ENCODE results near the gene ATP2A3. TPM values are rescaled to one million over a fixed set of nuclear protein-coding genes. Genes with fewer than 3 reads are reported as not detected.
A peak's percentile ranks its signal among the peaks of the same experiment; 100 is the strongest.

Gene ATP2A3
- total and polyA plus RNA-seq, 3 experiments from 2014 or later: 105 to 111 (median 108) TPM

GRCh38 chr17:3892095-3892998 lies 71.9 kb downstream of the ATP2A3 start:
- POLR2A ChIA-PET: interaction anchor here (1.3 kb wide), 1 partner anchor 73 kb away, joined by 3 read pairs; no protein-coding TSS in a partner anchor
- Mint-ChIP-seq H3K36me3 (peaks cover 0 to 2% (median 0%) of the 10 kb centered on the region in 3 donors), H3K4me1 (peaks cover 21 to 36% (median 24%) of the 10 kb centered on the region in 3 donors), H3K9me3 (no peaks in the 10 kb centered on the region), H3K27ac (peak overlapping the region in 7 of 8 donors; percentile 74 to 88 (median 82)), H3K27me3 (no peaks in the 10 kb centered on the region), H3K4me3 (peak overlapping the region; percentile 73 to 90 (median 86))
- CTCF ChIA-PET: interaction anchor here (0.8 kb wide), 1 partner anchor 182 kb away, joined by 3 read pairs; no protein-coding TSS in a partner anchor
- H3K4me3 ChIP-seq (ENCODE audit: low read length): peak overlapping the region; percentile 49
- peak; percentile 78 to 89 (median 81) for DNase-seq
- no peaks in the 10 kb centered on the region for H3K9me3 ChIP-seq (ENCODE audit: low read length)
- no peak overlapping the region for H3K27ac ChIP-seq (ENCODE audit: low read depth, low read length)
- H3K27me3 ChIP-seq (ENCODE audit: insufficient read depth, low read length, poor library complexity, severe bottlenecking): no peaks in the 10 kb centered on the region
- H3K36me3 ChIP-seq (ENCODE audit: insufficient read depth, low read length): no peaks in the 10 kb centered on the region
- peaks cover 24% of the 10 kb centered on the region for H3K4me1 ChIP-seq (ENCODE audit: insufficient read depth, low read length)

- POLR2A ChIA-PET: no interaction called here
- H3K27ac Mint-ChIP-seq: peak overlapping the region; percentile 4 to 91 (median 78)
Observed at GRCh38 chr17:3891626-3892094, 72.6 kb downstream of the ATP2A3 start.

GRCh38 chr17:3890878-3891219 lies 73.4 kb downstream of the ATP2A3 start:
- Mint-ChIP-seq H3K27ac (peak overlapping the region in 5 of 8 donors; percentile 11 to 94 (median 74)), H3K4me1 (peaks cover 32 to 51% (median 34%) of the 10 kb centered on the region in 3 donors), H3K9me3 (no peaks in the 10 kb centered on the region), H3K36me3 (peaks cover 0 to 2% (median 0%) of the 10 kb centered on the region in 3 donors), H3K27me3 (no peaks in the 10 kb centered on the region), H3K4me3 (peak overlapping the region in 4 of 7 donors; percentile 73 to 91 (median 86))
- Histone ChIP-seq H3K36me3 (ENCODE audit: insufficient read depth, low read length) (no peaks in the 10 kb centered on the region), H3K27ac (ENCODE audit: low read depth, low read length) (no peak overlapping the region), H3K27me3 (ENCODE audit: insufficient read depth, low read length, poor library complexity, severe bottlenecking) (no peaks in the 10 kb centered on the region), H3K9me3 (ENCODE audit: low read length) (no peaks in the 10 kb centered on the region), H3K4me1 (ENCODE audit: insufficient read depth, low read length) (peaks cover 39% of the 10 kb centered on the region), H3K4me3 (ENCODE audit: low read length) (no peak overlapping the region)
- no peak for DNase-seq
- CTCF ChIA-PET: interaction anchor here (1.8 kb wide), 1 partner anchor 27 kb away, joined by 5 read pairs; no protein-coding TSS in a partner anchor
- POLR2A ChIA-PET: no interaction called here

More at GRCh38 chr17:3891626-3892094, 72.6 kb downstream of the ATP2A3 start:
- Histone ChIP-seq H3K9me3 (ENCODE audit: low read length) (no peaks in the 10 kb centered on the region), H3K4me3 (ENCODE audit: low read length) (peak overlapping the region; percentile 49), H3K4me1 (ENCODE audit: insufficient read depth, low read length) (peaks cover 31% of the 10 kb centered on the region), H3K36me3 (ENCODE audit: insufficient read depth, low read length) (no peaks in the 10 kb centered on the region), H3K27me3 (ENCODE audit: insufficient read depth, low read length, poor library complexity, severe bottlenecking) (no peaks in the 10 kb centered on the region), H3K27ac (ENCODE audit: low read depth, low read length) (no peak overlapping the region)
- CTCF ChIA-PET: no interaction called here
- DNase-seq: no peak
- Mint-ChIP-seq H3K36me3 (peaks cover 0 to 2% (median 0%) of the 10 kb centered on the region in 3 donors), H3K9me3 (no peaks in the 10 kb centered on the region), H3K27me3 (no peaks in the 10 kb centered on the region), H3K4me3 (peak overlapping the region; percentile 73 to 91 (median 86)), H3K4me1 (peaks cover 27 to 43% (median 31%) of the 10 kb centered on the region in 3 donors)

GRCh38 chr17:3890082-3890877 lies 74.0 kb downstream of the ATP2A3 start:
- peaks cover 0 to 2% (median 0%) of the 10 kb centered on the region in 3 donors for H3K36me3 Mint-ChIP-seq
- DNase-seq: no peak
- POLR2A ChIA-PET: no interaction called here
- H3K27me3 Mint-ChIP-seq: no peaks in the 10 kb centered on the region
- Histone ChIP-seq H3K9me3 (ENCODE audit: low read length) (no peaks in the 10 kb centered on the region), H3K36me3 (ENCODE audit: insufficient read depth, low read length) (no peaks in the 10 kb centered on the region), H3K27ac (ENCODE audit: low read depth, low read length) (no peak overlapping the region), H3K4me3 (ENCODE audit: low read length) (no peak overlapping the region), H3K4me1 (ENCODE audit: insufficient read depth, low read length) (peaks cover 39% of the 10 kb centered on the region), H3K27me3 (ENCODE audit: insufficient read depth, low read length, poor library complexity, severe bottlenecking) (no peaks in the 10 kb centered on the region)
- no peaks in the 10 kb centered on the region for H3K9me3 Mint-ChIP-seq
- CTCF ChIA-PET: interaction anchor here (1.0 to 1.8 kb wide), 3 partner anchors 24 to 44 kb away, joined by 3 to 6 read pairs (median 5); partner anchors contain the start of gene NCBP3
- H3K27ac Mint-ChIP-seq: peak overlapping the region in 5 of 8 donors; percentile 11 to 94 (median 74)
- peaks cover 32 to 51% (median 34%) of the 10 kb centered on the region in 3 donors for H3K4me1 Mint-ChIP-seq
- peak overlapping the region in 2 of 7 donors; percentile 24 to 91 for H3K4me3 Mint-ChIP-seq

- no peak overlapping the region for H3K4me3 ChIP-seq (ENCODE audit: low read length)
- no peak for DNase-seq
- Mint-ChIP-seq H3K27ac (no peak overlapping the region), H3K9me3 (no peaks in the 10 kb centered on the region), H3K4me3 (peak overlapping the region in 3 of 7 donors; percentile 20 to 63 (median 41)), H3K36me3 (peaks cover 0 to 2% (median 0%) of the 10 kb centered on the region in 3 donors), H3K27me3 (no peaks in the 10 kb centered on the region), H3K4me1 (peaks cover 32 to 51% (median 34%) of the 10 kb centered on the region in 3 donors)
- ChIA-PET POLR2A (no interaction called here), CTCF (interaction anchor here (1.0 to 1.8 kb wide), 3 partner anchors 25 to 44 kb away, joined by 3 to 6 read pairs (median 5); partner anchors contain the start of gene NCBP3)
- peaks cover 39% of the 10 kb centered on the region for H3K4me1 ChIP-seq (ENCODE audit: insufficient read depth, low read length)
- no peaks in the 10 kb centered on the region for H3K36me3 ChIP-seq (ENCODE audit: insufficient read depth, low read length)
- H3K27me3 ChIP-seq (ENCODE audit: insufficient read depth, low read length, poor library complexity, severe bottlenecking): no peaks in the 10 kb centered on the region
- H3K9me3 ChIP-seq (ENCODE audit: low read length): no peaks in the 10 kb centered on the region
- no peak overlapping the region for H3K27ac ChIP-seq (ENCODE audit: low read depth, low read length)
Observed at GRCh38 chr17:3889325-3890012, 74.8 kb downstream of the ATP2A3 start.

- Mint-ChIP-seq H3K36me3 (peaks cover 0 to 2% (median 0%) of the 10 kb centered on the region in 3 donors), H3K27me3 (no peaks in the 10 kb centered on the region), H3K4me3 (peak overlapping the region in 2 of 7 donors; percentile 27 to 46), H3K4me1 (peaks cover 26 to 45% (median 27%) of the 10 kb centered on the region in 3 donors), H3K27ac (peak overlapping the region in 3 of 8 donors; percentile 8 to 57 (median 43)), H3K9me3 (no peaks in the 10 kb centered on the region)
- Histone ChIP-seq H3K4me3 (ENCODE audit: low read length) (no peak overlapping the region), H3K4me1 (ENCODE audit: insufficient read depth, low read length) (peaks cover 35% of the 10 kb centered on the region), H3K36me3 (ENCODE audit: insufficient read depth, low read length) (no peaks in the 10 kb centered on the region), H3K27ac (ENCODE audit: low read depth, low read length) (peak overlapping the region; percentile 43), H3K9me3 (ENCODE audit: low read length) (no peaks in the 10 kb centered on the region), H3K27me3 (ENCODE audit: insufficient read depth, low read length, poor library complexity, severe bottlenecking) (no peaks in the 10 kb centered on the region)
- no peak for DNase-seq
- ChIA-PET CTCF (no interaction called here), POLR2A (no interaction called here)
Observed at GRCh38 chr17:3888343-3889171, 75.7 kb downstream of the ATP2A3 start.

Measured in CD8-positive, alpha-beta memory T cell (primary cell).